ENCODE results near the gene TNNC2.
A peak's percentile ranks its signal among the peaks of the same experiment; 100 is the strongest.
"Not testable (repeated sequence)": the region's sequence is repeated elsewhere in the genome, so short reads cannot be mapped to it uniquely, and the experiment has no call there.

The TNNC2 gene

DNA sequence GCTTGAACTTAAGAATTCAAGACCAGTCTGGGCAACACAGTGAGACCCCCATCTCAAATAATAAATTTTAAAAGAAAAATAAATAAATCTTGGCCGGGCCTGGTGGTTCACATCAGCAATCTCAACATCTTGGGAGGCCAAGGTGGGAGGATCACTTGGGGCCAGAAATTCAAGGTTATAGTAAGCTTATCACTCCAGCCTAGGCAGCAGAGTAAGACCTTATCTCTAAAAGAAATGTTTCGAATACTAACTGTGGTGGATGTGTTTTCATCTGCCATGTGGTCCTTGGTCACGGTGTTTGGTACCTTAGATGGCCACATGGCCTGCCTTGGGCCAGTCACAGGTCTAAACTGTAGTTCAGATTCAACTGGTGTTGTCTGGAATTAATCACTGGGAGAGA is 8.9 kb downstream of the TNNC2 start:
- no peak for DNase-seq

DNA sequence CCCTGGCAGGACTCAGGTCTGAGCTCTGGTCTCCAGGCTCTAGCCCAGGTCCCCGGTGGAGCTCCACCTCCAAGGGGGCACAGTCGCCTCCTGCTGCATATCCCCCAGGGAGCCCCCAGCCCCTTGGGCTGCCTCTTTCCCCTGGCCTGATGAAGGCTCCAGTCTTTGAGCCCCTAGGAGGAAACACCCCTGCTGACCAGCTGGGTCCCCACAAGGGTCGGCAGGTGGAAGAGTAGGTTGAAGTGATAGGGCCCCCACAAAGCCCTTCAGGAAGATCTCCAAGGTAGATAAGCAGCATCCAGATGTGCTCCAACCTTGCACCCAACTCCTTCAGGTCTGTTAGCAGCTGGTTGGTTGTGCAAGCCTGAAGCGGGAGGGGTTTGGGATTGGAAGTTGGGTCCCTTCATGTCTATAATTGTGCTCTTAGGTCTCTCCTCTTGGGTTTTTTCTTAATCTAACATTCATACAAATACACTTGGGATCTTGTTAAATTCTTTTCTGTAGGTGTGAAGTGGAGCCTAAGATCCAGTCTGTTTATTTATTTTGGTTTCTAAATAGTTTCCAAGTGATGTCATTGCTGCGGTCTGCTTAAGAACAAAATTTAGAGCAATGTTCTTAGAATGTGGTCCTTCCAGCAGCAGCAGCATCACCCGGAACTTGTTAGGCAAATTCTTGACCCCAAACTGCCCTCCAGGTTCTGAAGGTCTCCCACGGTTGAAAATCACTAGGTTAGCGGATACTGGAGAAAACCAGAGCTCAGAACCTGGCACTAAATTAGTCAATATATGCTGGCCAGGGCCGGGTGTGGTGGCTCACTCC is 9.5 kb downstream of the TNNC2 start:
- no peak for DNase-seq

DNA sequence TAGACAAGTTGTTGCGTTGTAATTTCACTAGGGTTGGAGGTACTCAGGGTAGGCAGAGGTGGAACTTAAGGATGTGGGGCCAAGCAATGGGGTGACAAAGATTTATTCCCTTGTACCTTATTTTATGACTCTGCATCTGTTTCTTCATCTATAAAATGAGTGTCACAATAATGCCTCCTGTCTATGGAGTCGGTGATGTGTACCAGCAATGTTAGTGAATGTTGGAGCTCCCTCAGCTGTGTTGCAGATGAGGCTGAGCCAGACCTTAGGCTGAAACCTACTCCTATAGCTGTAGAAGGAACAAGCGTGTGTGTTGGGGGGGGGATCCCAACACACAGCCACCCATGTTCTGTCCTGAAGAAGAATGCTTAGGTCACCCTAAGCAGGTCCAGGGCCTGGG is 10.2 kb downstream of the TNNC2 start:
- no peak for DNase-seq

DNA sequence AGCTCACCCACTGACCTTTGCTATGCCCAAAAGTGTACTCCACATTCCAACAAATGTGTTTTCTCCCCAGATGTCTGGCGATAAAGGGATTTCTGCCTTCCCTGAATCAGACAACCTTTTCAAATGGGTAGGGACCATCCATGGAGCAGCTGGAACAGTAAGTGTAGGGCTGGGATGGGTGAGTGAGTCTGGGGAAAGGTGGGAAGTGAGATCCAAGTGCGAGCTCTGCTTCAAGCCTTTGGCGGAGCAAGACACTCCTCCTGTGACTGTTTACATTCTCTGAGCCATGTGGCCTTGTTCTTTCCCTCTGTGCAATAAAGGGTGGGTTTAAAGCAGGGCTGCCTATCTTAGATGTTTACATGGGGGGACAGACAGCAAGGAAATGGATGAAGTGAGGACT is 12.8 kb downstream of the TNNC2 start:
- DNase-seq, result no peak

DNA sequence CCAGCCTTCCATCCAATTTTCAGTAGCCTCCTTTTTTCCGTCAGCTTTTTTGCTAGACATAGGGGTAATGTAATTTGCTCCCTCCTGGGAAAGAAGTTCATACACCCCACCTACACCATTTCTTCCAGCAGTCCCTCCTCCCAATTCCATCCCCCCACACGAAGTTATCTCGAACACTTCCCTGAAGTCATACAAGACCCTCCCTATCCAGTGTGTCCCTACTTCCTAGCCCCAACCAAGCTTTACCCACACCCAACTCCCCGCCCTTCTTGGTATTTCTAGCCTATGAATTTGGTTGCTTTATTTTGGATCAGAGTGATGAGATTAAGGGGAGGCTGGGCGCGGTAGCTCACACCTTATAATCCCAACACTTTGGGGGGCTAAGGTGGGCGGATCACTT is 13.6 kb downstream of the TNNC2 start:
- DNase-seq, result no peak

DNA sequence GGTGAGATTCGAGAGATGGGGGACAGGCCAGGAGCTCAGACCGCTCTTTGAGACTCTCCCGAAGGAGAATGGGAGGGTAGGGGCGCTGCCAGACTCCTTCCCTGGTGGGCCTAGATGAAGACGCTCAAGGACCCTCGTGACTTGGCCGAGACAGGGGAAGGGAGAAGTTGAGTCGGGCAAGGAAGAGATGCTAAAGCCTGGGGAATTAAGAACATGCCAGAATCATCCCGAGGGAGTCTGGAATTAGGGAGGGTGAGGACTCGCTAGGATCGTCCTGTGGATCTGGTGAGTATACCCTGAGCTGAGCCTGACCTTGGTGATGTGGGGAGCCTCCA is 14.1 kb downstream of the TNNC2 start:
- DNase-seq, result no peak

DNA sequence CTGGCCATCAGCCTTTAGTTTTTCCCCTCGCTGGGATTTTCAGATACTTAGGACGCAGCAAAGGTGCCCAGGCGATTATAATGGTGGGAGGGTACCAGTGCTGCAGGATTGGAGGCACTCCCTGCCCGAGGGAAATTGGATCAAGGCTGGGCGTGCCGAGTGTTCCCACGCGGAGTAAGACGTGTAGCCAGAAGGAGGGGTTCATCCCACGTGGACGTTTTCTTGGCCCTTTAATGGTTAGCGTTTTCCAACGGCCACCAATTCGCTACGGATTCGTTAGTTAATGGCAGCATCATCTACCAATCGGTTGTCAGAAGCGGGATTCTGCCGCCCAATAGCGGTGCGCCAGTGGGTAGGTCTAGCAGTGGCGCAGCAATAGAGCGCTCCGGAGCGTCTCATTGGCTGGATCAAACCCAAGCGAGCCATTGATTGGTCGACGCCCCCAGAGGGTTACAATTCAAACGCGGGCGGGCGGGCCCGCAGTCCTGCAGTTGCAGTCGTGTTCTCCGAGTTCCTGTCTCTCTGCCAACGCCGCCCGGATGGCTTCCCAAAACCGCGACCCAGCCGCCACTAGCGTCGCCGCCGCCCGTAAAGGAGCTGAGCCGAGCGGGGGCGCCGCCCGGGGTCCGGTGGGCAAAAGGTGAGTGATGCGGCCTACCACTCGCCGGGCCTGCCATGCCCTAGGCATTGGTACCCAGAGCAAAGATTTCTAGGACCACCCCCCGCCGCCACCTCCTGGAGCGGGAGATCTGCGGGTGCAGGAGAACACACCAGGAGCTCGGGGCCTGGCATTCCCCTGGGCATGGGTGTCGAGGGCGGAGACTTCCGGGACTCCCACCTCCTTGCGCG is 14.7 kb downstream of the TNNC2 start, which contains the start of gene UBE2C:
TSS of gene UBE2C (plus strand) at position 488 of the 849 bp plus-strand sequence. CDS start at position 540, 52 bp downstream.
- DNase-seq, result peak; percentile 97

DNA sequence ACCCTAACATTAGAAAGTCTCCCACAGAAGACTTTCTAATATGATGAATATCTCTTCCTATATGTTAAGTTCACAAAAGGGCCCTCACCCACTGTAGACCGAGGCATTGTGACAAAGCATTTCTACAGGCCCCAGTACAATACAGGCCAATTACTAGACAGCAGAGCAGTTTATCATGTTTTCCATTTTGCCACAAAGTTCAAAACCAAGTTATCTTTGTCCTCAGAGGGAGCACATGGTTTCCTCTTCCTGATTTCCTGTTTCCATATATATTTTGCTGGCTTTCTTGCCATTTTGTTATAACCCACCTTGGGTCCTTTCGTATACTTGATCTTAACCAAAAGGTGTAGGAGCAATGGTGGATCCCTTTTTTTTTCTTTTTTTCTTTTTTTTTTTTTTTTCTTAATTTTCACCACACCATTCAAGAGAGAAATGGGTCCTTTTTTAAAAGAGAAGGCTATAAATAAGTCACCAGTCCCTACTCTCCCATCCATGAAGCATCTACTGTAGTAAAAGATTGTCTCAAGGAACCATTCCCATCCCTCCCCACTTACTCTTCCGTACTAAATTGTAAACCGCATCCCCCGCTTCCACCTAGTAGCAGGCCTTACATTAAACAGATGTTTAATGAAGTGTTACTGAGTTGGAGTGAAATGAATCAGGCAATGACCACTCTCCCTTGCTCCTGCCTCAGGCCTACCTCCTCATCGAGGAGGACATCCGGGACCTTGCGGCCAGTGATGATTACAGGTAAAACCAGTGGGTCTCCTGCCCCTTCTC is 16.7 kb downstream of the TNNC2 start:
- DNase-seq, result no peak

DNA sequence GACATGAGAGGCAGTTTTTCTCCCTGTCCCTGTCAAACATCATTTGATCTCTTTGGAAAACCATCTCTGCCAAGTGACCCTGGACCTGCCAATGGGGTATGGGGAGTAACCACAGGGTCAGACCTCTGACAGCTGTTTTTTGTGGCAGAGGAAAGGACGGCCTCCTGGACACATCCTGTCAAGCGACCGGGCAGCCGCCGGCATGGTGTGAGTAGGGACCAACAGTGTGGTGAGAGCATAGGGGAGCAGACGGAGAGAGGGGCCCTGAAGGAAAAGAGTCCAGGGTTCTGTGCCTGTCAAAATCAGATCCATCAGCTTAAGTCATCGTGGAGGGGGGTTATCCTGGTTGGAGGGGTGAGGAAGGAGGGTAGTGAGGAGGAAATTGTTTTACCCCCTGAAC is 25.3 kb downstream of the TNNC2 start:
- no peak for DNase-seq

DNA sequence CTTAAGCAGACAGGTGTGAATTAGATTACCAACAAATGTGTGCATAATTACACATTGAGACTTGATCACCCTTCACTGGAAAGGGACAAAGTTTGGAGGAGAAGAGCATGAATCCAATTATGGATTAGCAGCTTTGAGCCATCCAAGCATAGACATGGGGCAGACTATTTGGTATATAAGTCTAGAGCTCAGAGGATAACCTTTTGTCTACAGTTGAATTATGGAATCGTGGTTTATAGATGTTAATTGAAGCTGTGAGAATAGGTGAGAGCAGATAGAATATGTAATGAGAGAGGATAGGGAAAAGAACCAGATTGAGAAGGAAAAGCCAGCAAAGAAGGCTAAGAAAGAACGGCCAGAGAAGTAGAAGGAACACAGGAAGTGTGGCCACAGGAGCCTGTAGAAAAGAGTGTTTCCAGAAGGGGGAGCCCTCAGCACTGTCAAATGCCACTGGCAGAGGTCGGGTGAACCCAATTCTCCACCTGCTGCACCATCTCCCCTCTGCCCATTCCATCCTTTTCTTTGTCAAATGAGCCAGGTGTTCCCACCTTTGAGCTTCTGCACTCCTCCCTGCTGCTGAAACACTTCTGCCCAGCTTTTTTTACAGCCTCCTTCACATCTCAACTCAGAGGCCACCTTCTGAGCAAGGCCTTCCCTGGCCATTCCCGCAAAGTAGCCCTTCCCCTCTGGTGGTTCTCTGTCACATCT is 28.0 kb downstream of the TNNC2 start:
- DNase-seq, result peak; percentile 47

DNA sequence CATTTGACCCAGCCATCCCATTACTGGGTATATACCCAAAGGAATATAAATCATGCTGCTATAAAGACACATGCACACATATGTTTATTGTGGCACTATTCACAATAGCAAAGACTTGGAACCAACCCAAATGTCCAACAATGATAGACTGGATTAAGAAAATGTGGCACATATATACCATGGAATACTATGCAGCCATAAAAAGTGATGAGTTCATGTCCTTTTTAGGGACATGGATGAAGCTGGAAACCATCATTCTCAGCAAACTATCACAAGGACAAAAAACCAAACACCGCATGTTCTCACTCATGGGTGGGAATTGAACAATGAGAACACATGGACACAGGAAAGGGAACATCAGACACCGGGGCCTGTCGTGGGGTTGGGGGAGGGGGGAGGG is 29.2 kb downstream of the TNNC2 start:
- DNase-seq, result not testable (repeated sequence)

DNA sequence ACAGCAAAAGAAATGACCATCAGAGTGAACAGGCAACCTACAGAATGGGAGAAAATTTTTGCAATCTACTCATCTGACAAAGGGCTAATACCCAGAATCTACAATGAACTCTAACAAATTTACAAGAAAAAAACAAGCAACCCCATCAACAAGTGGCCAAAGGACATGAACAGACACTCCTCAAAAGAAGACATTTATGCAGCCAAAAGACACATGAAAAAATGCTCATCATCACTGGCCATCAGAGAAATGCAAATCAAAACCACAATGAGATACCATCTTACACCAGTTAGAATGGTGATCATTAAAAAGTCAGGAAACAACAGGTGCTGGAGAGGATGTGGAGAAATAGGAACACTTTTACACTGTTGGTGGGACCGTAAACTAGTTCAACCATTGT is 29.6 kb downstream of the TNNC2 start:
- DNase-seq, result not testable (repeated sequence)

DNA sequence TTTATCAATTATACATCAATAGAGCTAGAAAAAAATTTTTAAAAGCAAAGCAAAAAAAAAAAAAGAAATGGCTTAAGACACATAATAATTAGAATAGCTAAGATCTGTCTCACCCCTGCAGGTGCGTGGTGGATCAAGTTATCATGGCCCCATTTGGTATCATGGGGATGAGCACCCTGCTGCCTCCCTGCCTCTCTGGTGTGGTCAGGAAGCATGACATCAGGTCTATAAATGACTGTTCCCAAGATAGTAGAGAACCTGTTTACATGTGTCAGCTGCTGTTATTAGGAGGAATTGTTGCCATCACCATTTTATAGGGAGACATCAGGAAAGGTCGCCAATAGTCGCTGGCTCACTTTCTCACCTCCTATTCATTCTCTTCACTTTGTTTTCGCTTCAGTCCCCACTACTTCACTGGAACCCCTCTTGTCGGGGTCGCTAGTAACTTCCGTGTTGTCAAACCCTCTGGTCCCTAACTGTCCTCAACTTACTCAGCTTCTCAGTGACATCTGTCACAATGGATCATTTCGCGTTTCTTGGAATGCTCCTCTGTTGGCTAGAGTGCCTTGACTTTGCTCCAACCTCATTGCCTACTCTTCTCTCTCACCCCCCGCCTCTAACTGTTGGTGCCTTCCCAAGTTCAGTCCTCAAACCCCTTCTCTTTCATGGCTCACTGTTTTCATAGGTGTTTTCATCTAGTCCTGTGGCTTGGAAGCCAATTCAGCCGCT is 30.6 kb downstream of the TNNC2 start:
- no peak for DNase-seq

DNA sequence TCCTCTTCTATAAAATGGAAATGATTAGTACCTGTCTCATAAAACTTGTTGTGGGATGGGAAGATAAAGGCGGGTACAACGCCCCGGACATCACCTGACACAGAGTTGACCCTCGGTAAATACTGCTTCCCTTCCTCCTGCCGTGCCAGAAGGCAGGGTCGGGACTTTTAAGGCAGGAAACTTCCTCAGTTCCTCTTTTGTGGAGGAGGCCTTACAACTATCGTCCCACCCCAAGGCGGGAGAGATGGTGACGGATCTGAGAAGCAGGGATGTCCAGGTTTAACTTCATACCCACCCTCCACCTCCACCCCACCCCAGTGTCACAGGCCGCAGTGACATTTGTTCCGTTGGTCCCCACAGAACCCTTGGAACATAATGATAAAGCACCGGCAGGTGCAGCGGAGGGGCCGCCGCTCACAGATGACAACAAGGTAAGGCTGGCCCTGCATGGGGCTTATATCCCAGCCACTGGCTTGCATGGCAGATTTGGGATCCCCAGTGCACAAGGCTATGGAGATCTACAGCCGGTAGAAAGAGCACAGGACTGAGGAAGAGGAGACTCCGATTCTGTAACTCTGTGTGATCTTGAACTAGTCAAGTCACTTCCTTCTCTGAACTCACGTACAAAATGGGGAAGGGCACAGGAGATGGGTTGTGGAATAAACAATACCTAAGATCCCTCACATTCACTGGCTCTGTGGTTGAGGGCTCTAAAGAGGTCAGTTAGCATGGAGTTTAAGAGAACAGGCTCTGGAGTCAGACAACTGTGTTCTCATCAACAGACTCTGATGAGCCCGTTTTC is 34.6 kb downstream of the TNNC2 start:
- DNase-seq, result no peak

DNA sequence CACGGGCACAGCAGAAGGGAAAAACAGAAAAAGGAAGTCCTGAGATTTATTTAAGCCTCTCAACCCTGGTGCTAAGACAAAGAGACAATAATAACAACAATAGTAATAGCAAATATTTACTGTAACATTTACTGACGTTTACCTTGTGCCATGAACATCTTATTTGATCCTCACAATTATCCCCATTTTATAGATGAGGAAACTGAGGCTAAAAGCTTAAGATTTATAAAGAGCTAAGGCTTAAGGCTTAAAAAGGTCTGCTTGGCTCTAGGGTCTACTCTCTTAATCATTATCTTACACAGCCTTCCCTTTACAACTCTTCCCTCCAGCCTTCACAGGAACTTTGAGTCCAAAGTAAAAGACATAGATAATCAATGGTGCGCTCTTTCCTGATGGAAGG is 38.8 kb downstream of the TNNC2 start:
- no peak for DNase-seq

DNA sequence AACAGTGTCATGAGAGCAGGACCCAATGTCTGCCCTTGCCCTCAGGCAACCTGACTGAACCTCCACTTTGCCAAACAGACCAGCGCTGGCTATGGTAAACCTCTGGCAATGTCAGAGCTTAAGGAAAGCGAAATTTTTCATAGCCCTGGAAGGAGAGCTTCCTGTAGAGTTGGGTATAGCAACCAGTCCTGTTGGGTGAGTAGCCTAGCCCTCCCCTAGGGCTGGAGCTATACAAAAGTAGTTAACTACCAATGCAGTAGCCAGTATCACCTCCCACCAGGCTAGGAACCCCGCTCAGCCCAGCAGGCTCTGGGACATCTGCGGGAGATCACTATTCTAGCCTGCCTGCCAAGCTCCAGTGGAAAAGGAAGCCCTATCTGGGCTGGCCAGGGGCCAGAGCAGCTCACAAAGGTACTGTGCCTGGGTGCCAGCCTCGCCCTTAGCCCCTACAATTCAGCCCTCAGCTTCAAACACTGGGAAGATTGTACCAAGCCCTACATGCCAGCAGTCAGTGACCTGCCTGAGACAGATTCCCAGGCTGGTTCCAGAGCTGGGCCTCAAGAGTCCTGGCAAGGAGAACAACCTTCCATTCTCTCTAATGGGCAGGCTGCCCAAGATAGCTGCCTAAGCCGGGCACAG is 43.3 kb downstream of the TNNC2 start:
- peak; percentile 33 for DNase-seq

DNA sequence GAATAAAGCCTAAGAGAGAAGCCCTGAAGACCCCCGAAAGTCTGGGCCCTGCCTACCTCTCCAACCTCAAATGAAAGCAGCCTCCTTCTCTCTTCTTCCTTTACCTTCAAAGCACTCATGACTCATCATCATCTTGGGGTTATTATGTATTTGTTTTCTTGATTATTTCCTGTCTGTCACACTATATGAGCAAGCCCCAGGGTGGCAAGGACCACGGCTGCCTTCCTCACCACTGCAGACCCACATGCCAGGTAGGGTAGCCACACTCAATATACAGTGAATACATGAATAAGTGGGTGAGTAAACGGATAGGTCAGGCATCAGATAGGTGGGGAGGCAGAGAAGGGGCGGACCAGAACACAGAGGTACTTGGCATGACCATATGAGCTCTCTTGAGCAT is 44.2 kb downstream of the TNNC2 start:
- no peak for DNase-seq

DNA sequence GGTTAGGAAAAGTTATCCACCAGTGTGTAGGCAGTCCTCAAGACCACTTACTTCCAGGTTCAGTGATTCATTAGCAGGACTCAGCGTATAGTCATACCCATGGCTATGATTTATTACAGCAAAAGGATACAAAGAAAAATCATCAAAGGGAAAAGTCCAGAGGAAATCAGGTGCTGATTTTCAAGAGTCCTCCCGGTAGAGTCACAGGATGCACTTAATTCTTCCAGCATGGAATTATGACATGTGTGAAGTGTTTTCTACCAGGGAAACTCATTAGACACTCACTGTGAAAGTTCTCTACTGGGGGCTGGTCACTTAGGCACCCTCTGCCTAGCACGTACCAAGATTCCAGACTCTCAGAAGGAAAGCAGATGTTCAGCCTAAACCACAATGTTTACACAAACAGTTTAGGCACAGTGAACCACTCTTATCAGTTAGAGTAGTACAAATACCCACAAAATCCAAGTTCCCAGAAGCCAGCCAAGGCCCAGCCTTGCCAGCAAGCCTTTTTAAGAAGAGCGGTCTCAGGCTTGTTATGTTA is 45.7 kb downstream of the TNNC2 start:
- DNase-seq, result no peak

DNA sequence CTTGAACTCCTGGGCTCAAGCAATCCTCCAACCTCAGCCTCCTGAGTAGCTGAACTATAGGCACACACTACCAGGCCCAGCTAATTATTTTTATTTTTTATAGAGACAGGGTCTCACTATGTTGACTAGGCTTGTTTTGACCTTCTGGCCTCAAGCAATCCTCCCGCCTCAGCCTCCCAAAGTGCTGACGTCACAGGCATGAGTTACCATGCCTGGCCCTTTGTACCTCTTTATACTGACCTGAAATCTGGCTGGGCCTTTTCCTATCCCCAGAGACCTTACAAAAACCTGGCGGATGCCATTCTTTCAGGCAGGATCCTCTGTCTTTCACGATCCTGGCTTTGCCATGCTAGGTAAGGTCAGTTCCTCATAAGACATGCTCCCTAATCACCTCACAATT is 47.0 kb downstream of the TNNC2 start:
- DNase-seq, result no peak

Measured in NCI-H2029 treated with DMSO at 0.1 percent for 48 hours (cell line).